Spinal cord (tissue), 10 donors: ENCODE measurements around the gene USP9X. TPM values are rescaled to one million over a fixed set of nuclear protein-coding genes. Genes with fewer than 3 reads are reported as not detected.
"Not testable (repeated sequence)": the region's sequence is repeated elsewhere in the genome, so short reads cannot be mapped to it uniquely, and the experiment has no call there.

Experiments
- DNase-seq, 6 donors: peaks; one replicate each; pipeline versions ENCODE4 v3.0.0 to v3.0.0-alpha.2; 2013 to 2015; ENCODE audit warnings: low spot score in 6 of 6, low read depth in 4 of 6
- H3K27ac ChIP-seq: one replicate; pipeline ENCODE4 v1.5.1; 2013; ENCODE audit warnings: low read depth, low read length, control low read depth
- H3K27me3 ChIP-seq: one replicate; pipeline ENCODE4 v1.6.1; 2013; ENCODE audit warnings: low read length; ENCODE audit not compliant: control insufficient read depth, insufficient read depth
- H3K36me3 ChIP-seq: one replicate; pipeline ENCODE4 v1.6.1; 2013; ENCODE audit warnings: low read length; ENCODE audit not compliant: control insufficient read depth, insufficient read depth
- H3K4me1 ChIP-seq: one replicate; pipeline ENCODE4 v1.6.1; 2013; ENCODE audit warnings: low read length; ENCODE audit not compliant: control insufficient read depth, insufficient read depth
- H3K4me3 ChIP-seq: one replicate; pipeline ENCODE4 v1.5.1; 2013; ENCODE audit warnings: low read depth, low read length, control low read depth
- H3K9me3 ChIP-seq: one replicate; pipeline ENCODE4 v1.6.1; 2013; ENCODE audit warnings: low read length; ENCODE audit not compliant: control insufficient read depth, insufficient read depth
- WGBS: methylation state at CpG from one replicate; pipeline ENCODE4 v1.1.5; 2013; ENCODE audit warnings: missing lambda C conversion rate; ENCODE audit not compliant: insufficient coverage; 5-methylcytosine and 5-hydroxymethylcytosine counted together
- polyA plus RNA-seq, 2 donors: library from polyadenylated mRNA; unstranded; fragments of 120-200 nt; gene quantifications; one replicate each; pipeline ENCODE4 v1.2.1, GENCODE V29; 2013; ENCODE audit not compliant: insufficient read length in 2 of 2
- total RNA-seq, 2 donors: library from RNA; depleted of rRNA in 1 of 2; stranded (reverse); fragments of 120-200 nt in 1 of 2; fragments of >200 nt in 1 of 2; gene quantifications; one replicate each; pipeline versions ENCODE4 v1.2.3 to v1.2.4, GENCODE V29; 2013 to 2014
- donor health status: healthy.

USP9X gene
- total and polyA plus RNA-seq, 4 donors: 41.2 to 202 (median 66.5) TPM

- peaks cover 6% of the 10 kb centered on the region for H3K36me3 ChIP-seq
- no peaks in the 10 kb centered on the region for H3K9me3 ChIP-seq
- no peak for DNase-seq
- no peaks in the 10 kb centered on the region for H3K27me3 ChIP-seq
- 100% methylated on average over 1 of the region's 1 CpG for WGBS
- H3K27ac ChIP-seq: no peak overlapping the region
- H3K4me1 ChIP-seq: no peaks in the 10 kb centered on the region
- H3K4me3 ChIP-seq: no peak overlapping the region
Measured at GRCh38 chrX:41131766-41132165, 46.5 kb downstream of the USP9X start.

GRCh38 chrX:41133551-41133950, 48.3 kb downstream of the USP9X start:
- Histone ChIP-seq H3K9me3 (no peaks in the 10 kb centered on the region), H3K4me1 (no peaks in the 10 kb centered on the region), H3K27ac (no peak overlapping the region), H3K36me3 (peaks cover 6% of the 10 kb centered on the region), H3K4me3 (no peak overlapping the region), H3K27me3 (no peaks in the 10 kb centered on the region)
- WGBS: 100% methylated on average over 2 of the region's 6 CpGs
- no peak for DNase-seq

GRCh38 chrX:41137589-41137988, 52.3 kb downstream of the USP9X start:
- Histone ChIP-seq H3K9me3 (no peaks in the 10 kb centered on the region), H3K4me1 (no peaks in the 10 kb centered on the region), H3K4me3 (no peak overlapping the region), H3K36me3 (peaks cover 6% of the 10 kb centered on the region), H3K27me3 (no peaks in the 10 kb centered on the region), H3K27ac (no peak overlapping the region)
- peak in 1 of 6 donors; percentile 5 for DNase-seq

- peaks cover 3% of the 10 kb centered on the region for H3K36me3 ChIP-seq
- H3K27ac ChIP-seq: no peak overlapping the region
- no peaks in the 10 kb centered on the region for H3K4me1 ChIP-seq
- H3K9me3 ChIP-seq: no peaks in the 10 kb centered on the region
- no peaks in the 10 kb centered on the region for H3K27me3 ChIP-seq
- H3K4me3 ChIP-seq: no peak overlapping the region
- 90% methylated on average over 2 of the region's 5 CpGs for WGBS
- DNase-seq: peak in 1 of 6 donors; percentile 72
Measured at GRCh38 chrX:41142130-41142910, 57.1 kb downstream of the USP9X start.

- Histone ChIP-seq H3K4me3 (no peak overlapping the region), H3K36me3 (peaks cover 7% of the 10 kb centered on the region), H3K4me1 (no peaks in the 10 kb centered on the region), H3K27ac (no peak overlapping the region), H3K27me3 (peaks cover 2% of the 10 kb centered on the region), H3K9me3 (no peaks in the 10 kb centered on the region)
- 60% methylated on average over 1 of the region's 2 CpGs for WGBS
- no peak for DNase-seq
Measured at GRCh38 chrX:41144873-41145272, 59.6 kb downstream of the USP9X start.

GRCh38 chrX:41145920-41146608, 60.8 kb downstream of the USP9X start:
- WGBS: no CpG with 5 or more reads among the region's 2 CpGs

GRCh38 chrX:41148553-41148952, 63.3 kb downstream of the USP9X start:
- Histone ChIP-seq H3K36me3 (peaks cover 7% of the 10 kb centered on the region), H3K27me3 (peaks cover 2% of the 10 kb centered on the region)
- no CpG with 5 or more reads among the region's 4 CpGs for WGBS

More at GRCh38 chrX:41145920-41146608, 60.8 kb downstream of the USP9X start:
- Histone ChIP-seq H3K27ac (no peak overlapping the region), H3K36me3 (peaks cover 7% of the 10 kb centered on the region), H3K9me3 (no peaks in the 10 kb centered on the region), H3K4me1 (no peaks in the 10 kb centered on the region), H3K27me3 (peaks cover 2% of the 10 kb centered on the region), H3K4me3 (no peak overlapping the region)
- DNase-seq: peak in 1 of 6 donors; percentile 11

GRCh38 chrX:41150043-41150442, 64.8 kb downstream of the USP9X start:
- no CpG with 5 or more reads among the region's 7 CpGs for WGBS
- no peak for DNase-seq
- peaks cover 7% of the 10 kb centered on the region for H3K36me3 ChIP-seq
- no peak overlapping the region for H3K27ac ChIP-seq
- H3K4me3 ChIP-seq: no peak overlapping the region
- H3K27me3 ChIP-seq: peaks cover 2% of the 10 kb centered on the region
- no peaks in the 10 kb centered on the region for H3K4me1 ChIP-seq
- no peaks in the 10 kb centered on the region for H3K9me3 ChIP-seq

More at GRCh38 chrX:41148553-41148952, 63.3 kb downstream of the USP9X start:
- Histone ChIP-seq H3K4me1 (no peaks in the 10 kb centered on the region), H3K9me3 (no peaks in the 10 kb centered on the region), H3K27ac (no peak overlapping the region), H3K4me3 (no peak overlapping the region)
- DNase-seq: no peak

GRCh38 chrX:41151726-41152125, 66.5 kb downstream of the USP9X start:
- not testable (repeated sequence) for H3K4me1 ChIP-seq, H3K27me3 ChIP-seq, H3K36me3 ChIP-seq, H3K9me3 ChIP-seq, DNase-seq, H3K27ac ChIP-seq, H3K4me3 ChIP-seq
- WGBS: 99% methylated on average over 9 of the region's 12 CpGs

GRCh38 chrX:41152221-41152620, 67.0 kb downstream of the USP9X start:
- H3K4me3 ChIP-seq: no peak overlapping the region
- no CpG with 5 or more reads among the region's 4 CpGs for whole genome bisulfite sequencing
- H3K27me3 ChIP-seq: peaks cover 2% of the 10 kb centered on the region
- no peaks in the 10 kb centered on the region for H3K9me3 ChIP-seq
- no peak overlapping the region for H3K27ac ChIP-seq
- H3K4me1 ChIP-seq: no peaks in the 10 kb centered on the region
- peaks cover 7% of the 10 kb centered on the region for H3K36me3 ChIP-seq
- DNase-seq: no peak
